Rectal smooth muscle tissue (tissue), 1 donor: ENCODE measurements around the gene PLXNA4.

ENCODE experiments used
- H3K27ac ChIP-seq: one replicate; pipeline ENCODE4 v1.7.0; 2013; ENCODE audit warnings: low read depth, low read length, inconsistent platforms
- H3K27me3 ChIP-seq: one replicate; pipeline ENCODE4 v1.7.0; 2013; ENCODE audit warnings: low read length; ENCODE audit not compliant: control insufficient read depth, insufficient read depth
- H3K36me3 ChIP-seq: one replicate; pipeline ENCODE4 v1.7.0; 2013; ENCODE audit warnings: low read length; ENCODE audit not compliant: control insufficient read depth, insufficient read depth
- H3K4me1 ChIP-seq: one replicate; pipeline ENCODE4 v1.7.0; 2013; ENCODE audit warnings: low read length; ENCODE audit not compliant: control insufficient read depth, insufficient read depth
- H3K4me3 ChIP-seq: one replicate; pipeline ENCODE4 v1.7.0; 2013; ENCODE audit warnings: low read length
- H3K9ac ChIP-seq: one replicate; pipeline ENCODE4 v1.7.0; 2013; ENCODE audit warnings: low read length

The PLXNA4 gene

GRCh38 chr7:132242192-132242812, 334.0 kb downstream of the PLXNA4 start:
- Histone ChIP-seq H3K36me3 (no peaks in the 10 kb centered on the region), H3K4me1 (peaks cover 3% of the 10 kb centered on the region), H3K4me3 (no peak overlapping the region), H3K27me3 (no peaks in the 10 kb centered on the region), H3K9ac (no peak overlapping the region), H3K27ac (no peak overlapping the region)

GRCh38 chr7:132240821-132241422, 335.3 kb downstream of the PLXNA4 start:
- Histone ChIP-seq H3K4me3 (no peak overlapping the region), H3K4me1 (peaks cover 3% of the 10 kb centered on the region), H3K36me3 (no peaks in the 10 kb centered on the region), H3K27ac (no peak overlapping the region), H3K27me3 (no peaks in the 10 kb centered on the region), H3K9ac (no peak overlapping the region)

GRCh38 chr7:132240262-132240661, 336.0 kb downstream of the PLXNA4 start:
- Histone ChIP-seq H3K27me3 (no peaks in the 10 kb centered on the region), H3K4me3 (no peak overlapping the region), H3K4me1 (peaks cover 3% of the 10 kb centered on the region), H3K9ac (no peak overlapping the region), H3K27ac (no peak overlapping the region), H3K36me3 (no peaks in the 10 kb centered on the region)

- Histone ChIP-seq H3K4me3 (no peak overlapping the region), H3K36me3 (no peaks in the 10 kb centered on the region), H3K27me3 (no peaks in the 10 kb centered on the region), H3K9ac (no peak overlapping the region), H3K4me1 (peaks cover 3% of the 10 kb centered on the region), H3K27ac (no peak overlapping the region)
Observed at GRCh38 chr7:132239422-132239994, 336.8 kb downstream of the PLXNA4 start.

- Histone ChIP-seq H3K9ac (no peak overlapping the region), H3K4me1 (no peaks in the 10 kb centered on the region), H3K27me3 (no peaks in the 10 kb centered on the region), H3K27ac (no peak overlapping the region), H3K4me3 (no peak overlapping the region), H3K36me3 (no peaks in the 10 kb centered on the region)
Observed at GRCh38 chr7:132234711-132235110, 341.6 kb downstream of the PLXNA4 start.

- no peak overlapping the region for H3K4me3 ChIP-seq
- no peak overlapping the region for H3K9ac ChIP-seq
- no peaks in the 10 kb centered on the region for H3K4me1 ChIP-seq
- no peak overlapping the region for H3K27ac ChIP-seq
- H3K36me3 ChIP-seq: no peaks in the 10 kb centered on the region
- H3K27me3 ChIP-seq: no peaks in the 10 kb centered on the region
Observed at GRCh38 chr7:132232406-132232805, 343.9 kb downstream of the PLXNA4 start.

- no peaks in the 10 kb centered on the region for H3K36me3 ChIP-seq
- no peak overlapping the region for H3K4me3 ChIP-seq
- H3K9ac ChIP-seq: no peak overlapping the region
- H3K27ac ChIP-seq: no peak overlapping the region
- no peaks in the 10 kb centered on the region for H3K27me3 ChIP-seq
- no peaks in the 10 kb centered on the region for H3K4me1 ChIP-seq
Observed at GRCh38 chr7:132230462-132230861, 345.8 kb downstream of the PLXNA4 start.

- no peaks in the 10 kb centered on the region for H3K4me1 ChIP-seq
Observed at GRCh38 chr7:132228240-132228639, 348.0 kb downstream of the PLXNA4 start.

GRCh38 chr7:132226957-132227290, 349.3 kb downstream of the PLXNA4 start:
- no peaks in the 10 kb centered on the region for H3K27me3 ChIP-seq
- H3K9ac ChIP-seq: no peak overlapping the region
- no peak overlapping the region for H3K4me3 ChIP-seq
- H3K36me3 ChIP-seq: no peaks in the 10 kb centered on the region
- no peak overlapping the region for H3K27ac ChIP-seq
- no peaks in the 10 kb centered on the region for H3K4me1 ChIP-seq

More at GRCh38 chr7:132228240-132228639, 348.0 kb downstream of the PLXNA4 start:
- Histone ChIP-seq H3K36me3 (no peaks in the 10 kb centered on the region), H3K9ac (no peak overlapping the region), H3K4me3 (no peak overlapping the region), H3K27ac (no peak overlapping the region), H3K27me3 (no peaks in the 10 kb centered on the region)

GRCh38 chr7:132226046-132226956, 350.0 kb downstream of the PLXNA4 start:
- no peaks in the 10 kb centered on the region for H3K4me1 ChIP-seq
- no peaks in the 10 kb centered on the region for H3K36me3 ChIP-seq
- H3K27me3 ChIP-seq: no peaks in the 10 kb centered on the region
- H3K4me3 ChIP-seq: no peak overlapping the region
- no peak overlapping the region for H3K9ac ChIP-seq
- H3K27ac ChIP-seq: no peak overlapping the region

- Histone ChIP-seq H3K9ac (no peak overlapping the region), H3K36me3 (no peaks in the 10 kb centered on the region), H3K27ac (no peak overlapping the region), H3K4me3 (no peak overlapping the region), H3K4me1 (no peaks in the 10 kb centered on the region), H3K27me3 (no peaks in the 10 kb centered on the region)
Observed at GRCh38 chr7:132225216-132226030, 350.8 kb downstream of the PLXNA4 start.

- Histone ChIP-seq H3K27ac (no peak overlapping the region), H3K36me3 (no peaks in the 10 kb centered on the region), H3K4me3 (no peak overlapping the region), H3K27me3 (no peaks in the 10 kb centered on the region), H3K4me1 (no peaks in the 10 kb centered on the region), H3K9ac (no peak overlapping the region)
Observed at GRCh38 chr7:132221356-132221755, 354.9 kb downstream of the PLXNA4 start.
